Smooth muscle cell (in vitro differentiated cells): Measurements from ENCODE around the gene EML3. TPM values are rescaled to one million over a fixed set of nuclear protein-coding genes. Genes with fewer than 3 reads are reported as not detected.

Source experiments
- DNase-seq: peaks from one replicate; lab custom pipeline; 2025; ENCODE audit not compliant: unreplicated experiment; lab: John Stamatoyannopoulos, UW
- H2AFZ ChIP-seq: fragments of 200-600 bp; sonication (generic); 2 replicates; pipeline ENCODE4 v1.6.0; 2016; ENCODE audit warnings: antibody characterized with exemption, low read depth, mild to moderate bottlenecking
- H3F3A ChIP-seq: fragments of 200-600 bp; sonication (generic); 2 replicates; pipeline ENCODE4 v1.6.0; 2017; ENCODE audit warnings: antibody characterized with exemption, low read depth
- H3K27ac ChIP-seq: fragments of 200-600 bp; sonication (generic); 2 replicates; pipeline ENCODE4 v1.5.1; 2016; ENCODE audit warnings: low read depth, mild to moderate bottlenecking
- H3K27me3 ChIP-seq: fragments of 200-600 bp; sonication (generic); 2 replicates; pipeline ENCODE4 v1.6.1; 2016; ENCODE audit warnings: low read depth, mild to moderate bottlenecking
- H3K36me3 ChIP-seq: fragments of 200-600 bp; sonication (generic); 2 replicates; pipeline ENCODE4 v1.5.1; 2016; ENCODE audit warnings: low read depth
- H3K4me1 ChIP-seq: fragments of 200-600 bp; sonication (generic); 2 replicates; pipeline ENCODE4 v1.5.1; 2016; ENCODE audit warnings: low read depth
- H3K4me2 ChIP-seq: fragments of 200-600 bp; sonication (generic); 2 replicates; pipeline ENCODE4 v1.6.0; 2016; ENCODE audit warnings: mild to moderate bottlenecking
- H3K4me3 ChIP-seq: fragments of 200-600 bp; sonication (generic); 2 replicates; pipeline ENCODE4 v1.5.1; 2016; ENCODE audit warnings: mild to moderate bottlenecking
- H3K79me2 ChIP-seq: fragments of 200-600 bp; sonication (generic); 2 replicates; pipeline ENCODE4 v1.6.0; 2016; ENCODE audit warnings: low read depth, mild to moderate bottlenecking
- H3K9ac ChIP-seq: fragments of 200-600 bp; sonication (generic); 2 replicates; pipeline ENCODE4 v1.6.0; 2016; ENCODE audit warnings: low read depth
- H3K9me3 ChIP-seq: fragments of 200-600 bp; sonication (generic); replicated peaks from 2 replicates; pipeline ENCODE4 v1.5.1; 2016; ENCODE audit warnings: low read depth
- H4K20me1 ChIP-seq: fragments of 200-600 bp; sonication (generic); 2 replicates; pipeline ENCODE4 v1.6.0; 2016; ENCODE audit warnings: low read depth
- WGBS: methylation state at CpG from one replicate; pipeline ENCODE4 v1.1.7; 2016; ENCODE audit warnings: low lambda C conversion rate; 5-methylcytosine and 5-hydroxymethylcytosine counted together
- polyA plus RNA-seq: library from polyadenylated mRNA; unstranded; fragments of >200 nt; fragmentation: Nextera tagmentation; extraction: Ambion mirVana; gene quantifications from 2 replicates; pipeline ENCODE4 v1.2.1, GENCODE V29; 2016
- total RNA-seq: library from RNA; depleted of rRNA; stranded (reverse); fragments of >200 nt; gene quantifications from 2 replicates; pipeline ENCODE4 v1.2.3, GENCODE V29; 2014
- TF ChIP-seq, protein P1 (sequence below): fragments of 200-600 bp; sonication (generic); IDR thresholded peaks from 2 replicates; pipeline ENCODE4 v1.5.1; 2017; ENCODE audit warnings: borderline replicate concordance, mild to moderate bottlenecking, antibody characterized with exemption; ENCODE audit not compliant: insufficient read depth, poor library complexity, severe bottlenecking

Gene EML3, protein sequence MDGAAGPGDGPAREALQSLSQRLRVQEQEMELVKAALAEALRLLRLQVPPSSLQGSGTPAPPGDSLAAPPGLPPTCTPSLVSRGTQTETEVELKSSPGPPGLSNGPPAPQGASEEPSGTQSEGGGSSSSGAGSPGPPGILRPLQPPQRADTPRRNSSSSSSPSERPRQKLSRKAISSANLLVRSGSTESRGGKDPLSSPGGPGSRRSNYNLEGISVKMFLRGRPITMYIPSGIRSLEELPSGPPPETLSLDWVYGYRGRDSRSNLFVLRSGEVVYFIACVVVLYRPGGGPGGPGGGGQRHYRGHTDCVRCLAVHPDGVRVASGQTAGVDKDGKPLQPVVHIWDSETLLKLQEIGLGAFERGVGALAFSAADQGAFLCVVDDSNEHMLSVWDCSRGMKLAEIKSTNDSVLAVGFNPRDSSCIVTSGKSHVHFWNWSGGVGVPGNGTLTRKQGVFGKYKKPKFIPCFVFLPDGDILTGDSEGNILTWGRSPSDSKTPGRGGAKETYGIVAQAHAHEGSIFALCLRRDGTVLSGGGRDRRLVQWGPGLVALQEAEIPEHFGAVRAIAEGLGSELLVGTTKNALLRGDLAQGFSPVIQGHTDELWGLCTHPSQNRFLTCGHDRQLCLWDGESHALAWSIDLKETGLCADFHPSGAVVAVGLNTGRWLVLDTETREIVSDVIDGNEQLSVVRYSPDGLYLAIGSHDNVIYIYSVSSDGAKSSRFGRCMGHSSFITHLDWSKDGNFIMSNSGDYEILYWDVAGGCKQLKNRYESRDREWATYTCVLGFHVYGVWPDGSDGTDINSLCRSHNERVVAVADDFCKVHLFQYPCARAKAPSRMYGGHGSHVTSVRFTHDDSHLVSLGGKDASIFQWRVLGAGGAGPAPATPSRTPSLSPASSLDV
- total RNA-seq: 20.6 and 35.0 TPM in 2 replicates
- polyA plus RNA-seq: 36.8 and 47.2 TPM in 2 replicates

DNA sequence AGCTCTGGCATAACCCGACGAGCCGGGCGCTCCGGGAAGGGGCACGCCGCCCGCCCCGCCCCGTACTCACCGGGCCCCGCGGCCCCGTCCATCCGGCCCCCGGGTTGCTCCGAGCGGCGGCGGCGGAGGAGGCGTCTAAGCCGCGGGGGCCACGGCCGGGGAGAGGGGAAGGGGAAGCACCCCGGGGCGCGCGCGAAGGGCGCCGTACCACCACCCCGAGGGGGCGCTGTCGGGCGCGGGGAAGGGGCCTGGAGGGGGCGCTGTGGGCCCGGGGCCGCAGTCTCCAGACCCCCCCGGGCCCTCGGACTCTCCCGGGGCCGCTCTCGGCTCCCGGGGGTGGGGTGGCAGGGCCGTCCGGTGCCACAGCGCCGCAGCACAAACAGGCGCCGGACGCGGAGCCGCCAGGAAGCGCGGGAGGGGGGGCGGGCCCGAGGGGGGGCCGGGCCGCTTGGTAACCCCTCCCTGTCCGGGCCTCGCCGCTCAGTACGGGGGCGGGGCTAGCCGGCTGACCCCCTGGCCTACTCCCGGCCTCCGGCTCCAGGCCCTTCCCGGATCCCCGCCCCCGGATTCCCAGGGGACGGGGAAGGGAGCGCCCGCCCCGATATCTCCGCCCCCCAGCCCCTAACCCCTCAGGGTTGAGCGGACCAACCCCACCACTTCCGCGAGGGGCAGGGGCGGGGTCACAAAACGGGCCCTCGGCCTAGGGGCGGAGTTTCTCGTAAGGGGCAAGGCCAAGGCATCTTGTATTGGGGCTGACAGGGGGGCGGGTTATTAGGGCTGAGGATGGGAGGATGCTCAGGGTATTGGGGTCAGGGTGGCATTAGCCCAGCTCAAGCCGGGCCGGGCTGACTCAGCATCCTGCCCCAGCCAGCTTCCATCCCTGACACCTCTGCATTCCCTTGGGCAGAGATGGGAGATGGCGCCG is at the start of gene EML3, which contains the start of gene ROM1:
EML3 (minus strand) TSS at position 410 of the 925 bp plus-strand sequence; CDS start at position 92, 318 bp downstream.
ROM1 (plus strand) TSS at position 892 of the 925 bp plus-strand sequence; CDS start at position 917, 25 bp downstream.
- Histone ChIP-seq H3K27ac (peak within 1 kb of the TSS; percentile 56), H3K9me3 (no peaks in the 10 kb centered on the region), H3K4me2 (peak within 1 kb of the TSS; percentile 82), H3K4me3 (peak within 1 kb of the TSS; percentile 78), H4K20me1 (no peaks in the 10 kb centered on the region), H3F3A (peaks cover 12% of the 10 kb centered on the region), H3K9ac (peak within 1 kb of the TSS; percentile 79), H2AFZ (peak within 1 kb of the TSS; percentile 46), H3K79me2 (peaks cover 8% of the 10 kb centered on the region), H3K36me3 (no peaks in the 10 kb centered on the region), H3K4me1 (peaks cover 11% of the 10 kb centered on the region), H3K27me3 (no peaks in the 10 kb centered on the region)
- TF ChIP-seq, protein P1, sequence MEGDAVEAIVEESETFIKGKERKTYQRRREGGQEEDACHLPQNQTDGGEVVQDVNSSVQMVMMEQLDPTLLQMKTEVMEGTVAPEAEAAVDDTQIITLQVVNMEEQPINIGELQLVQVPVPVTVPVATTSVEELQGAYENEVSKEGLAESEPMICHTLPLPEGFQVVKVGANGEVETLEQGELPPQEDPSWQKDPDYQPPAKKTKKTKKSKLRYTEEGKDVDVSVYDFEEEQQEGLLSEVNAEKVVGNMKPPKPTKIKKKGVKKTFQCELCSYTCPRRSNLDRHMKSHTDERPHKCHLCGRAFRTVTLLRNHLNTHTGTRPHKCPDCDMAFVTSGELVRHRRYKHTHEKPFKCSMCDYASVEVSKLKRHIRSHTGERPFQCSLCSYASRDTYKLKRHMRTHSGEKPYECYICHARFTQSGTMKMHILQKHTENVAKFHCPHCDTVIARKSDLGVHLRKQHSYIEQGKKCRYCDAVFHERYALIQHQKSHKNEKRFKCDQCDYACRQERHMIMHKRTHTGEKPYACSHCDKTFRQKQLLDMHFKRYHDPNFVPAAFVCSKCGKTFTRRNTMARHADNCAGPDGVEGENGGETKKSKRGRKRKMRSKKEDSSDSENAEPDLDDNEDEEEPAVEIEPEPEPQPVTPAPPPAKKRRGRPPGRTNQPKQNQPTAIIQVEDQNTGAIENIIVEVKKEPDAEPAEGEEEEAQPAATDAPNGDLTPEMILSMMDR: peak; percentile 100
- 8% methylated on average over 24 of the region's 91 CpGs for WGBS
- peak; percentile 91 for DNase-seq

DNA sequence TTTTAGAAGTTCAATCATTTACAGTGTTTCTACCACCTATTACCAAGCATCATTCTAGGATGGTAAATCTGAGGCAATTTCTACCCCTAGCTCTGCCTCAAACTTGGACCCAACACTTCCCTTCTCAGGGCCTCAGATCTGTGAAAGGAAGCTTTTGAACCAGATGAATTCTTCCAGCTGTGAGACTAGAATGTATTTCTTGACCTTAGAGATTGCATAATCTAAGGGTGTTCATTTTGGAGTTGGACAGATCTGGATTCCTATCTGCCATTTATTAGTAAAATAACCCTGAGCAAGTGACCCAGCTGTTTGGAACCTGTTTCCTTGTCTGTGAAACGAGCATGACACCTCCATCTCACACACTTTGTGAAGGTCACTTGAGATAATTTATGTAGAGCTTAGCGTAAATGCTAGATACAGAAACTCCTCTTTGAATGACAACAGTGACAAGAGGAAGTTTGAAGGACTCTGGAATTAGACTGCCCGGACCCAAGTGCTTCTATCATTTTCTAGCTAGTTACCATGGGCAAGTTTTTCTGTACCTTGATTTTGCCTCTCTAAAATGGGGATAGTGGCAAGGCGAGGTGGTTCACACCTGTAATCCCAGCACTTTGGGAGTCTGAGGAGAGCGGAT is 44.3 kb upstream of the EML3 start:
- TF ChIP-seq, protein P1: no peak
- Histone ChIP-seq H3K27ac (no peak overlapping the region), H3K9me3 (no peaks in the 10 kb centered on the region), H4K20me1 (no peaks in the 10 kb centered on the region), H3K27me3 (no peaks in the 10 kb centered on the region), H3K9ac (no peak overlapping the region), H3K4me1 (peaks cover 3% of the 10 kb centered on the region), H3K79me2 (peaks cover 11% of the 10 kb centered on the region), H2AFZ (no peak overlapping the region), H3F3A (no peaks in the 10 kb centered on the region), H3K36me3 (no peaks in the 10 kb centered on the region), H3K4me2 (no peak overlapping the region), H3K4me3 (no peak overlapping the region)
- DNase-seq: no peak
- 75% methylated on average over 5 of the region's 5 CpGs for WGBS

DNA sequence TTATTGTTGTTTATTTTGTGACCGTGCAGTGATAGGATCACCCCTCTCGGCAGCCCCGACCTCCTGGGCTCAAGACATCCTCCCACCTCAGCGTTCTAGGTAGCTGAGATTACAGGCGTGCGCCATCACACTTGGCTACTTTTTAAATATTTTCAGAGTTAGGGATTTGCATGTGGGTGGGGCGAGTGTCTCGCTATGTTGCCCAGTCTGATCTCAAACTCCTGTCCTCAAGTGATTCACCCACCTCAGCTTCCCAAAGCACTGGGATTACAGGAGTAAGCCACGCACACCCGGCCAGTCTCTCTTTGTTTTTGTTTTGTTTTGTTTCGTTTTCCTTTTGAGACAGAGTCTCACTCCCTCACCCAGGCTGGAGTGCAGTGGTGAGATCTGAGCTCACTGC is 41.7 kb upstream of the EML3 start:
- no peaks in the 10 kb centered on the region for H3K9me3 ChIP-seq
- H3K4me1 ChIP-seq: peaks cover 3% of the 10 kb centered on the region
- no peak overlapping the region for H3K27ac ChIP-seq
- H4K20me1 ChIP-seq: no peaks in the 10 kb centered on the region
- no peaks in the 10 kb centered on the region for H3K36me3 ChIP-seq
- TF ChIP-seq, protein P1: no peak
- H3F3A ChIP-seq: no peaks in the 10 kb centered on the region
- DNase-seq: no peak
- WGBS: 94% methylated on average over 11 of the region's 11 CpGs
- no peak overlapping the region for H2AFZ ChIP-seq
- H3K27me3 ChIP-seq: no peaks in the 10 kb centered on the region
- H3K9ac ChIP-seq: no peak overlapping the region
- H3K79me2 ChIP-seq: peaks cover 19% of the 10 kb centered on the region
- no peak overlapping the region for H3K4me2 ChIP-seq
- H3K4me3 ChIP-seq: no peak overlapping the region
